A673 (cell line): Measurements from ENCODE around the gene DCK. TPM values are rescaled to one million over a fixed set of nuclear protein-coding genes. Genes with fewer than 3 reads are reported as not detected.
"Not testable (repeated sequence)": the region's sequence is repeated elsewhere in the genome, so short reads cannot be mapped to it uniquely, and the experiment has no call there.

Experiments used
- BruUV-seq: library from RNA; stranded (reverse); fragments of 400-500 nt; replicated peaks from 2 replicates; lab custom pipeline; 2021; lab: Mats Ljungman, UMichigan
- CTCF ChIA-PET: fragments of 300-600 bp; sonication (Branson Sonifier 250); formaldehyde crosslinking; loops from one replicate; lab custom pipeline; 2022; ENCODE audit warnings: antibody characterized with exemption; lab: Charles Lee
- POLR2A ChIA-PET: fragments of 300-600 bp; sonication (Branson Sonifier 250); formaldehyde crosslinking; loops from one replicate; lab custom pipeline; 2022; ENCODE audit warnings: antibody characterized with exemption; ENCODE audit not compliant: low non-redundant PET; lab: Charles Lee
- DNase-seq: peaks from one replicate; pipeline ENCODE4 v3.0.0-alpha.2; 2015; ENCODE audit warnings: low spot score
- H3K27ac ChIP-seq: fragments of 200-600 bp; sonication (generic); 2 replicates; pipeline ENCODE4 v1.5.1; 2016; ENCODE audit warnings: mixed run types, low read depth, mild to moderate bottlenecking, mixed read lengths, antibody characterized with exemption, low read length; ENCODE audit not compliant: poor library complexity, severe bottlenecking
- H3K27me3 ChIP-seq: fragments of 200-600 bp; sonication (generic); replicated peaks from 2 replicates; pipeline ENCODE4 v1.6.1; 2017; ENCODE audit warnings: mixed run types, low read depth, mild to moderate bottlenecking, mixed read lengths, antibody characterized with exemption, low read length; ENCODE audit not compliant: insufficient read depth, poor library complexity
- H3K36me3 ChIP-seq: fragments of 200-600 bp; sonication (generic); 2 replicates; pipeline ENCODE4 v1.6.1; 2016; ENCODE audit warnings: mixed run types, mild to moderate bottlenecking, mixed read lengths, antibody characterized with exemption, low read length; ENCODE audit not compliant: insufficient read depth, poor library complexity, severe bottlenecking
- H3K4me1 ChIP-seq: fragments of 200-600 bp; sonication (generic); 2 replicates; pipeline ENCODE4 v1.6.1; 2017; ENCODE audit warnings: mixed run types, mild to moderate bottlenecking, mixed read lengths, antibody characterized with exemption, low read length; ENCODE audit not compliant: insufficient read depth, poor library complexity, severe bottlenecking
- H3K4me3 ChIP-seq: fragments of 200-600 bp; sonication (generic); 2 replicates; pipeline ENCODE4 v1.5.1; 2016; ENCODE audit warnings: low read depth, mixed run types, mild to moderate bottlenecking, mixed read lengths, low read length; ENCODE audit not compliant: poor library complexity, severe bottlenecking
- H3K9me3 ChIP-seq: fragments of 200-600 bp; sonication (generic); 2 replicates; pipeline ENCODE4 v1.6.1; 2016; ENCODE audit warnings: mixed run types, low read depth, mild to moderate bottlenecking, mixed read lengths, antibody characterized with exemption, low read length; ENCODE audit not compliant: poor library complexity, severe bottlenecking
- EZH2 ChIP-seq: fragments of 200-600 bp; sonication (generic); IDR thresholded peaks from 2 replicates; pipeline ENCODE4 v1.6.1; 2017; ENCODE audit warnings: borderline replicate concordance, low read depth, mild to moderate bottlenecking, mixed read lengths, antibody characterized with exemption, low read length; ENCODE audit not compliant: poor library complexity, severe bottlenecking
- intact Hi-C: fragments of 100-400 bp; cut with micrococcal nuclease; formaldehyde crosslinking; loops from one replicate; pipeline ENCODE4 v1.10.0; 2022; ENCODE audit not compliant: unreplicated experiment
- total RNA-seq: library from RNA; stranded (reverse); gene quantifications from 2 replicates; pipeline ENCODE4 v1.2.3, GENCODE V29; 2021
- TF ChIP-seq, protein P1 (sequence below): fragments of 300-800, 200-600 bp; sonication (generic); conservative IDR thresholded peaks from 2 replicates; pipeline ENCODE4 v1.5.1; 2017; ENCODE audit warnings: low read depth, mild to moderate bottlenecking, antibody characterized with exemption, low read length, moderate library complexity, mixed read lengths

Gene DCK
- total RNA-seq, 1 experiment from 2014 or later, result 18.4 TPM

DNA sequence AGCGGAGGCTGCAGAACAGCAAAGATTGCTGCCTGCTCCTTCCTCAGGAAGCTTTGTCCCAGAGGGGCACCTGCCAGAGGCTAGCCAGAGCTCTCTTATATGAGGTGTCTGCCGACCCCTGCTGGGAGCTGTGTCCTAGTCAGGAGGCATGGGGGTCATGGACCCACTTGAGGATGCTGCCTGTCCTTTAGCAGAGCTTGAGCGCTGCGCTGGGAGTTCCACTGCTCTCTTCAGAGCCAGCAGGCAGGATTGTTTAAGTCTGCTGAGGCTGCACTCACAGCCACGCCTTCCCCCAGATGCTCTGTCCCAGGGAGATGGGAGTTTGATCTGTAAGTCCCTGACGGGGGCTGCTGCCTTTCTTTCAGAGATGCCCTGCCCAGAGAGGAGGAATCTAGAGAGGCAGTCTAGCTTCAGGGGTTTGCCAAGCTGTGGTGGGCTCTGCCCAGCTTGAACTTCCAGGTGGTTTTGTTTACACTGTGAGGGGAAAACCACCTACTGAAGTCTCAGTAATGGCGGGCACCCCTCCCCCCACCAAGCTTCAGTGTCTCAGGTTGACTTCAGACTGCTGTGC lies 10.9 kb downstream of the DCK start:
- H3K4me1 ChIP-seq, result no peaks in the 10 kb centered on the region
- intact Hi-C loops, result no loop called here
- no peak overlapping the region for H3K27ac ChIP-seq
- POLR2A ChIA-PET, result no interaction called here
- CTCF ChIA-PET, result no interaction called here
- no peaks in the 10 kb centered on the region for H3K9me3 ChIP-seq
- no peak for DNase-seq
- no peaks in the 10 kb centered on the region for H3K27me3 ChIP-seq
- no peak overlapping the region for H3K4me3 ChIP-seq
- no TSS peak for BruUV-seq
- no peak for TF ChIP-seq EZH2
- TF ChIP-seq, protein P1, sequence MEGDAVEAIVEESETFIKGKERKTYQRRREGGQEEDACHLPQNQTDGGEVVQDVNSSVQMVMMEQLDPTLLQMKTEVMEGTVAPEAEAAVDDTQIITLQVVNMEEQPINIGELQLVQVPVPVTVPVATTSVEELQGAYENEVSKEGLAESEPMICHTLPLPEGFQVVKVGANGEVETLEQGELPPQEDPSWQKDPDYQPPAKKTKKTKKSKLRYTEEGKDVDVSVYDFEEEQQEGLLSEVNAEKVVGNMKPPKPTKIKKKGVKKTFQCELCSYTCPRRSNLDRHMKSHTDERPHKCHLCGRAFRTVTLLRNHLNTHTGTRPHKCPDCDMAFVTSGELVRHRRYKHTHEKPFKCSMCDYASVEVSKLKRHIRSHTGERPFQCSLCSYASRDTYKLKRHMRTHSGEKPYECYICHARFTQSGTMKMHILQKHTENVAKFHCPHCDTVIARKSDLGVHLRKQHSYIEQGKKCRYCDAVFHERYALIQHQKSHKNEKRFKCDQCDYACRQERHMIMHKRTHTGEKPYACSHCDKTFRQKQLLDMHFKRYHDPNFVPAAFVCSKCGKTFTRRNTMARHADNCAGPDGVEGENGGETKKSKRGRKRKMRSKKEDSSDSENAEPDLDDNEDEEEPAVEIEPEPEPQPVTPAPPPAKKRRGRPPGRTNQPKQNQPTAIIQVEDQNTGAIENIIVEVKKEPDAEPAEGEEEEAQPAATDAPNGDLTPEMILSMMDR, result no peak
- H3K36me3 ChIP-seq, result no peaks in the 10 kb centered on the region

DNA sequence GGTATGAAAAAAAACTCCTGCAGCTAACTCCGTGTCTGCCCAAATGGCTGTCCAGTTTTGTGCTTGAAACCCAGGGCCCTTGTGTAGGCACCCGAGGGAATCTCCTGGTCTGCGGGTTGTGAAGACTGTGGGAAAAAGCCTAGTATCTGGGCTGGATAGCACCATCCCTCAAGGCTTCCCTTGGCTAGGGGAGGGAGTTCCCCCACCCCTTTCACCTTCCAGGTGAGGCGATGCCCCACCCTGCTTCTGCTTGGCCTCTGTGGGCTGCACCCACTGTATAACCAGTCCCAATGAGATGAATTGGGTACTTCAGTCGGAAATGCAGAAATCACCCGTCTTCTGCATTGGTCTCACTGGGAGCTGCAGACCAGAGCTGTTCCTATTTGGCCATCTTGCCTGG lies 11.6 kb downstream of the DCK start:
- intact Hi-C loops, POLR2A ChIA-PET, DNase-seq: not testable (repeated sequence)

DNA sequence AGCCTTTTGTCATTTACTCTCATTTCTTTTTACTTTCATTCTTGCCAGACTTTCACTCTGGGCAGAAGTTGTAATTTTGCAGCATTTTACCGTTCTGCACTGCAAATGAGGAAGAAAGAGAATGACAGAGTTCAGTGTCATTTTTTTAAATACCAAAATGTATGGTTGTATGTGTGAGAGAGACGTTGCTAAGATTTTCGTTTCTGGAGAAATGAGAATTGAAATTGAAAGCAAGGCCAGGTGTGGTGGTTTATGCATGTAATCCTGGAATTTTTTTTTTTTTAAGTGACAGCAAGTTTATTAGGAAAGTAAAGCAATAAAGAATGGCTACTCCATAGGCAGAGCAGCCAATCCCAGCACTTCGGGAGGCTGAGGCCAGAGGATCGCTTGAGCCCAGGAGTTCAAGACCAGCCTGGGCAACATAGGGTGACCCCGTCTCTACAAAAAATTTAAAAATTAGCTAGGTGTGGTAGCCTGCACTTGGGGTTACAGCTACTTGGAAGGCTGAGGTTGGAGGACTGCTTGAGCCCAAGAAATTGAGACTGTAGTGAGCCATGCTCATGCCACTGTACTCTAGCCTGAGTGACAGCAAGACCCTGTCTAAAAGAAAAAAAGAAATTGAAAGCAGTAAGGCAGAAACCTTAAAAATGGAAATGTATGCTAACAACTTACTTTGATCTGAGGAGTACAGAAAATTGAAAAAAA lies 12.9 kb downstream of the DCK start:
- no peak overlapping the region for H3K27ac ChIP-seq
- H3K27me3 ChIP-seq, result no peaks in the 10 kb centered on the region
- no peaks in the 10 kb centered on the region for H3K36me3 ChIP-seq
- intact Hi-C loops, result no loop called here
- H3K4me1 ChIP-seq, result no peaks in the 10 kb centered on the region
- no TSS peak for BruUV-seq
- DNase-seq, result no peak
- H3K9me3 ChIP-seq, result no peaks in the 10 kb centered on the region
- CTCF ChIA-PET, result interaction anchor here (0.7 kb wide), 1 partner anchor 681 kb away, joined by 6 read pairs; no protein-coding TSS in a partner anchor
- POLR2A ChIA-PET, result no interaction called here
- TF ChIP-seq, protein P1, result no peak
- no peak for TF ChIP-seq EZH2
- no peak overlapping the region for H3K4me3 ChIP-seq

More for the DNA sequence above, 11.6 kb downstream of the DCK start:
- H3K4me3 ChIP-seq, H3K4me1 ChIP-seq, H3K9me3 ChIP-seq, H3K36me3 ChIP-seq, H3K27ac ChIP-seq, CTCF ChIA-PET, BruUV-seq, H3K27me3 ChIP-seq: not testable (repeated sequence)

DNA sequence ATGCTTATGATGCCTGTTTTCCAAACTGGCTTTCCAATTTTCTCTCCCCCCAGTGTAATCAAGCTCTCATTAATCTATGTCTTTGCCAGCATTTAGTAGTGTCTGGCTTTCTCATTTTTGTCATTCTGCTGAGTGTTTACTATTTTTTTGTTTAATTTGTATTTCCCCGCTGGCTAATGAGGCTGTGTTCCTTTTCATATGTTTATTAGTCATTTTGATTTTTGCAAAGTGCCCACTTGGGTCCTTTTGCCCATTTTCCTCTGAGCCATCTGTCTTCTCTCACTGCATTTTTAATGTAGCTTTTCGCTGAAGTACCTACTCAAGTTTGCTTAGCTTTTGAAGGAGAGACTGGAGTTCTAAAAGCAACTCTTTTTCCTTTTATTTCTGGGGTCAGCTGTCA lies 14.7 kb downstream of the DCK start:
- Histone ChIP-seq H3K27ac (no peak overlapping the region), H3K4me1 (no peaks in the 10 kb centered on the region), H3K4me3 (no peak overlapping the region), H3K9me3 (no peaks in the 10 kb centered on the region), H3K27me3 (no peaks in the 10 kb centered on the region), H3K36me3 (no peaks in the 10 kb centered on the region)
- no peak for DNase-seq
- TF ChIP-seq, protein P1, result no peak
- TF ChIP-seq EZH2, result no peak
- no TSS peak for BruUV-seq
- ChIA-PET POLR2A (no interaction called here), CTCF (no interaction called here)
- intact Hi-C loops, result no loop called here
